GM18507 (cell line): Measurements from ENCODE around the gene NVL.

ENCODE experiments used
- DNase-seq: peaks from one replicate; pipeline ENCODE4 v3.0.0; 2011; ENCODE audit warnings: low read depth; ENCODE audit not compliant: insufficient read length; ENCODE audit errors: extremely low spot score
- FAIRE-seq: peaks from 2 replicates; lab custom pipeline; 2011; peaks lifted over from hg19 to GRCh38; lab: Jason Lieb, UNC

The NVL gene

DNA sequence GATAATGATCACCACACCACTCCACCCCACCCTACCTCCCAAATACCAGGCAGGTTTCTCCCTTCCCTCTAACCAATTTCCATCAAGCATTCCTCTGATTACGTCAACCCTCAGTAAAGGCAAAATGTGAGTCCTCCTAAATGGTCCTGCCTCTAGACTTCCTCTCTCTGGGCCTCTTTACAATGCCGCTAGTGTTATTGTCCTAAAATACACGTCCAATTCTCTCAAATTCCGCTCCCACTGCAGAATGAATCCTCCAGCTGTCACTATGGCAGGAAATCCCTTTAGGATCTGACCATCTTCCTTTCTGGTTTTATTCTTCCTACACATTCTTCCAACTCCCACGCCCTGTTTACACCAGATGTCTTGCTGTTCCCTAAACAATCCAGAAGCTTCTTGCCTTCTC lies 78.2 kb downstream of the NVL start:
- DNase-seq = no peak
- FAIRE-seq = no peak

DNA sequence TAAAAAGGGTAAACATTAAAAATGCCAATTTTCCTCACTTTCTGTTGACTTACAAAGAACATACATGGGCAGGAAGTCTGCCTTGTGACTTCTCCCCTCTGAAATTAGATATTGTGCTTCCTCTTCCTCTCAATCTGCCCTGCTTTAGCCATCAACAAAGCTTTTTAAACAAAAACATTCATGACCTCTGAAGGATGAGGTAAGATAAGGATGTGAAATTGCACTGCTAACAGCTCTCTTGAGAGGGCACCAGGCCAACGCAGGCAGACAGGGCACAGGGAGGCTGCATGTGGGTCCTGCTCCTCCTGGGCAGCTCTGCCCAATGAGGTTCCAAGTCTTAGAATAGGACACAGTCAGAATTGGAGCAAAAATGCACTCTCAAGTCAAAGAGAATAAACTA lies 84.8 kb downstream of the NVL start:
- DNase-seq (no peak), FAIRE-seq (no peak)

- FAIRE-seq (no peak), DNase-seq (no peak)
These were observed 91.2 kb downstream of the NVL start for GRCh38 chr1:224238756-224239155.

- FAIRE-seq (no peak), DNase-seq (no peak)
These were observed 91.8 kb downstream of the NVL start for GRCh38 chr1:224238212-224238611.

DNA sequence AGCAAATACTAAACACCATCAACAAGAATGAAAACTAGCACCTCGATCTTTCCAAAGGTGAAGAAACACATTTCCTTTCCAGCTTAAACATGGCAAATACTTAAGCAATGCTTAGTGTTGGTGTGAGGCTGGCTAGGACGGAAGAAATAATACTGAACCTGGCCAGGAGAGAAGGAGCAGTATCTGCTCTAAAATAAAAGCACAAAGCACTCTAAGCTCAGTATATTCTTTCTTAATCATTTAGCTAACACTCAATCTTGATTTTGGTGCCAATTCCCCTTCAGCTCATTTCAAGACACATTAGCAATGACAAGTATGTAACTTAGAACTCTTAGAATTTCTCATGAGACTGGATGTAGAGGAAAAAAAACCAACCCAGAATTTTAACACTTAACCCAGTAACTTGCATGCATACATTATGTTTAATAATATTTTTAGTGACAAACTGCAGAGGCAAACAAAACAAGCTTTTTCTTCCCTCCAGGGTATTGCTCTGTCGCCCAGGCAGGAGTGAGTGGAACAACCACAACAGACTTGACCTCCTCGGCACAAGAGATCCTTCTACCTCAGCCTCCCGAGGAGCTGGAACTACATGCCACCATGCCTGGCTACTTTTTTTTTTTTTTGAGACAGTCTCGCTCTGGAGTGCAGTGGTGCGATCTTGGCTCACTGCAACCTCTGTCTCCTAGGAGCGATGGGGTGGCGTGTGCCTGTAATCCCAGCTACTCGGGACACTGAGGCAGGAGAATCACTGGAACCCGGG lies 92.7 kb downstream of the NVL start:
- FAIRE-seq (no peak), DNase-seq (no peak)

GRCh38 chr1:224235813-224236493 lies 94.0 kb downstream of the NVL start:
- no peak for FAIRE-seq
- DNase-seq = no peak

GRCh38 chr1:224234017-224234416 lies 96.0 kb downstream of the NVL start:
- FAIRE-seq (no peak), DNase-seq (no peak)

DNA sequence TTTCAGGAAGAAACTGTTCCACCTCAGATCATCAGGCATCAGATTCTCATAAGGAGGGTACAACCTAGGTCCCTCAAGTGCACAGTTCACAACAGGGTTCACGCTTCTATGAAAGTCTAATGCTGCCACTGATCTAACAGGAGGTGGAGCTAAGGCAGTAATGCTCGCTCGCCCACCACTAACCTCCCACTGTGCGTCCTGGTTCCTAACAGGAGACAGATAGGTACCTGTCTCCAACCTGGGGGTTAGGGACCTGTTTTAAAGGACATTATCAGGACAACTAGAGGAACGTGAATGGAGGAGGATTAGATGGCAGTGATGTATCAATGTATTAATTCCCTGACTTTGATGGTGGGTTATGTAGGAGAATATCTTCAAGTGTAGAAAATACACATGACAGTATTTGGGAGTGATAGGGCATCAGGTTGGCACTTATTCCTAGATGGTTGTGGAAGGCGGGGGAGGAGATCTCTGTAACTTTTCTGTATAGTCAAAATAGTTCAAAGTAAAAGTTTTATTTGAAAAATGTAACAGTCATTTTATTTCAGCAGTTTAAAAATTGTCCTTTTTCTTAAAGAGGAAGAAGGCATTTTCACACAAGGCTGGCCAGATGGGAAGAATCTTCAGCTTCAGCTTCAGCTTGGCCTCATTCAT lies 103.0 kb downstream of the NVL start:
- no peak for DNase-seq
- no peak for FAIRE-seq

DNA sequence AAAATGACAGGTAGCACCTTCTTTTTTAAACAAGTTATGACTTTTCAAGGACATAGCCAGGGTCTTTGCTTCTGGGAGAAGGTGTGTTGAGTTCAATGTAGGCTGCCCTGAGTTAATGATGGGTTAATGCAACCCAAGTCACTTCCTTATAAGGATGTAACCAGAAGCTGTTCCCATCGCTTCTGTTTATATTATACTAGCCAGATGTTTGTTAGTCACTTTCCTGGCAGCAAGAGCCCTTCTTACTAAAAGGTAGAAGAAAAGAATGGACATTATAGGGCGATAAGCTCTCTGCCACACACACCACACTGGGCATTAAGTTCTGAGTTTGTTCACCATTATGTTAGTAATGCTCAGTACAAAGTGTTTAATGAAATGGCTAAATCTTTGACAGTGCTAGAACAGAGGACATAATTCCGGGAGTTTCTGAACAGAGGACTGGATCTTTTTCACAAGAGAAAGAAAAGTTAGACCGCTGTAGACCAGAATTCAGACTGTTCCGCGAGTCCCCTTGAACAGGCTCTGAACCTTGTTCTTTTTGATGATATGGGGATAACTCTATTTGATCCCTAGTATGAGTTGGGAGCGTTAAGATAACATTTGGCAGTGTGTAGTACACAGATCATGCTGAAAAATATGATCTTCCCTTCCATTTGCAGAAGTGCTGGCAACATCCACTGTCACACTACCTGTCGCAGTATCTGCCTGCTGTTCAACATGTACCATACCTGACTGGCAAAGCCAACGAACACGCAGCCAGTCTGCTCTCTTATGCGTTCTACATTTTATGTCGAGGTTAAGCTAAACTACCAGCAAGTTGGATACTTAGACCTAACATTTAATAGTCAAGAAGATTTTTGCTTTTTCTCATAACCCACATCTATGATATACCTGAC lies 105.9 kb downstream of the NVL start:
- DNase-seq = no peak
- no peak for FAIRE-seq

DNA sequence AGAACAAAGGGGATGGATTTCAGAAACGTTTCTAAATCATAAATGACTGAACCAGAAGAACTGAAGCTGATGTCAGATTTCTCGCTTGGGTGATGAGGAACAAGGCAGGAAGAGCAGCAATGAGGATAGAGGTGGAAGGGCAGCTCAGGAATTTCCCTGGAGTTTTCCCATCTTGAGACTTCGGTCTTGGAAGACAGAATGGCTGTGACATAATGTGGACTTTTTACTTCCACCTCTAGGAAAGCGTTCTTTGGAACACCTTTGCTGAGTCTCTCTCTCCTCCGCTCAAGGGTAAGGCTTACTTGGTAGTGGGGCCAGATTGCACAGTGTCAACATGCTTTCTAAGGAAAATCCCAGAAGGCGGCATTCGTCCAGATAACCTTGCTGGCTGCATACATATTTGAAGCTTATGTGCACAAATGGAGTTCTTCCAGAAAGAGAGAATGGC lies 110.3 kb downstream of the NVL start:
- FAIRE-seq = no peak
- no peak for DNase-seq

DNA sequence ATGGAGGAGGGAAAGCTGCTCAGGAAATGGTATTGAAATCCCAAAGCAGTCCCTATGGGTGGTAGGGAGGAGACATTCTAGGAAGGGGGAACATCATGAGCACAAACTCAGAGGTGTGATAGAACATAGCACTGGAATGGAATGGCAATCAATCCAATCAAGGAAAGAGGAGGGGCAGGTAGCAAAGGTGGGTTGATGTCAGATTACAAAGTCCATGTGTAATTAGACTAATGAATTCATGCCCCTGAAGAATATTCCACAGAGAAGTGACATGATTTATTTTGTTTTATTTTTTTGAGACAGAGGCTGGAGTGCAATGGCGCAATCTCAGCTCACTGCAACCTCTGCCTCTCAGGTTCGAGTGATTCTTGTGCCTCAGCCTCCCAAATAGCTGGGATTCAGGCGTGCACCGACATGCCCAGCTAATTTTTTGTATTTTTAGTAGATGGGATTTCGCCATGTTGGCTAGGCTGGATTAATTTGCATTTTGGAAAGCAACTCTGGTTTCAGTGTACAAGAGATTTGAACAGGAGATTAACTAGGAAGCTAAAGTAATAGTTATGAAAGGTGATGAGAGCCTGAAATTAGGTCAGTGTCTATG lies 110.9 kb downstream of the NVL start:
- DNase-seq (no peak), FAIRE-seq (no peak)

DNA sequence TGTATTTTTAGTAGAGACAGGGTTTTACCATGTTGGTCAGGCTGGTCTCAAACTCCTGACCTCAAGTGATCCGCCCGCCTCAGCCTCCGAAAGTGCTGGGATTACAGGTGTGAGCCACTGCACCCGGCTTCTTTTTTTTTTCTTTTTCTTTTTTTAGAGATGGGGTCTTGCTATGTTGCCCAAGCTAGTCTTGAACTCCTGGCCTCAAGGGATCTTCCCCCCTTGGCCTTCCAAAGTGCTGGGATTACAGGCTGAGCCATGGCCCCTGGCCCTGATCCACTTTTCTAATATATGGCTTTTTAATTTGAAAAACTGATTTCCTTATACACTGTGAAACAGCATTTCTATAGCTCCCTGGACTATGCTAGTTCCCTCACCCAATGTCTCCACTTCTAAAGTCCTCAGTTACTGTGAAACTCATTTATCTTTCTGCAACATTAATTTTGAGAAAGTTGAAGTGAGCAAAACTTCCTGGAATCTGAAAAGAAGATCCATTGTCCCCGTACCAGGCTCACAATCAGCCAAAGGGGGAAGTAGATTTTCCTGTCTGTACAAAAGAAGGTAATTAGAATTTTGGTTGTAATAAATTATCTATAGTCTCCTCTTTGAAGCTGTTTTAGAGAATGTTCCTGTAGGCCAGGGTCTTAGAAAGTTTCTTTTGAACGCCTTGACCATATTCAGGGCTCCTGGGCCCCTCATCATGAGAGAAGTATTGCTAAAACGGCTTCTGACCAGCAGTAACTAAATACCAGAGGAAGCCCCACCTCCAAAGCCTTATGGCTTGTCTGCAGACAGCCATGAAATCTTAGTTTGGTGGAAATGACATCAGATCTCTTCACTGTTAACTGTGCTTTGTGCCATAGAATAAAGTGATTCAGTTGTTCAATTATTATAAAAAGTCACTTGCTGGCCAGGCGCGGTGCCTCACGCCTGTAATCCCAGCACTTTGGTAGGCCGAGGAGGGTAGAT lies 112.0 kb downstream of the NVL start:
- no peak for FAIRE-seq
- no peak for DNase-seq

GRCh38 chr1:224216382-224216781 lies 113.6 kb downstream of the NVL start:
- no peak for FAIRE-seq

GRCh38 chr1:224213438-224214119 lies 116.4 kb downstream of the NVL start:
- FAIRE-seq (no peak), DNase-seq (no peak)

More at GRCh38 chr1:224216382-224216781, 113.6 kb downstream of the NVL start:
- DNase-seq = no peak

DNA sequence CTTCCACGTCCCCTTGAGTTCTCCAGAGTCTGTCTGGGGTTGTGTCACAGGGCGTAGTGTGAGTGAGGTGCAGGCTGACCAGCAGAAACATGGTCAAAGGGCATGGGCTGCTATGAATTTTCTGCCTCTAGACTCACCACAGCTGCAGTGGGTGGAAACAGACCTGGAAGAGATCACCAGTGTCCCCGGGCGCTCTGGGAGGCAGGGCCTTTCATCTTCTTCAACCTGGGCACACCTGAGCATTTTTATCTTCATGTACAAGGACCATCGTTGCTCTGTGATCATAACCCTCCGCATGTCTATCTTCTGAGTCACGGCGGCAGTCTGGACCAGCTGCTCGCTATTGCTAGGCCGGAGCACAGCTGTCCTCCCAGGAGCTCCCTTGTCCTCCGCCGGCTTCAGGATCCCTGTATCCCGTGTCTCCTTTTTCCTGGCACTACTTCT lies 117.3 kb downstream of the NVL start:
- no peak for DNase-seq
- FAIRE-seq = no peak

- FAIRE-seq = no peak
- no peak for DNase-seq
These were observed 118.6 kb downstream of the NVL start for GRCh38 chr1:224211206-224211962.
